ENCODE results near the gene MAT2A.

The MAT2A gene

DNA sequence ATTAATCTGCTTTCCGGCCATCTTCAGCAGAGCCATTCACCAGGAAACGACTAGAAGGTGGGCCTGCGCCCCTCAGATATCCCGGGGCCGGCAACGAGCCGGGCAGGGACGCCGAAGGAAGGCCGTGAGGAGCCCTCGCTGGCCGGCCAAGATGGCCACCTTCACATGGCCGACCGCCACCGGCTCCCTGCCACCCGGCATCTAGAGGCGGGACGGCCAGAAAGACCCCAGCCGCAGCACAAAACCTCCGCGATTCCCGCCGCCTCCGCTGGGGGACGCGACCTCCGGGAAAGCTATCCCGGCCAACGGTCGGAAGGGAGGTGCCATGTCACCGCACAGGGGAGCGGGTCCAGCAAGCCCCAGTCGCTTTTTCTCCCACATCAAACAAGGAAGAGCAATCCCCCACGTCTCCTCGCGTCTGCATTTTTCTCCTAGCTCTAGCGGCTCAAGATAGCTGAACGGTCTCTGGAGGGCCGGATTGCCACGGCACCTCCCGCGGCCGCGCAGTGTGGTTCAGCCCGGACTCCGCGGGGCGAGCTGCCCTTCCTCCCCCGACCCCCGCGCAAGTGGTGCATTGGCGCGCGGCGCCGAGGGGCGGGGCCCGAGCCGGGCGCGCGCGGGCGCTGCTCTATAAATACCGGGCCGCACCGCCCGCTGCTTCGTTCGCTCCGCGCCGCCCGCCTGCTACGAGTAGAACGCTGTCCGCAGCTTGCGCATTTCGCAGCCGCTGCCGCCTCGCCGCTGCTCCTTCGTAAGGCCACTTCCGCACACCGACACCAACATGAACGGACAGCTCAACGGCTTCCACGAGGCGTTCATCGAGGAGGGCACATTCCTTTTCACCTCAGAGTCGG is at the start of gene MAT2A:
Gene MAT2A, plus strand, starts transcription at position 662 of the 854 bp plus-strand sequence. Its CDS starts 120 bp downstream, at position 782.
- DNase-seq (ENCODE audit: low read depth in 3 of 3) = peak; percentile 81 to 90 (median 84)

DNA sequence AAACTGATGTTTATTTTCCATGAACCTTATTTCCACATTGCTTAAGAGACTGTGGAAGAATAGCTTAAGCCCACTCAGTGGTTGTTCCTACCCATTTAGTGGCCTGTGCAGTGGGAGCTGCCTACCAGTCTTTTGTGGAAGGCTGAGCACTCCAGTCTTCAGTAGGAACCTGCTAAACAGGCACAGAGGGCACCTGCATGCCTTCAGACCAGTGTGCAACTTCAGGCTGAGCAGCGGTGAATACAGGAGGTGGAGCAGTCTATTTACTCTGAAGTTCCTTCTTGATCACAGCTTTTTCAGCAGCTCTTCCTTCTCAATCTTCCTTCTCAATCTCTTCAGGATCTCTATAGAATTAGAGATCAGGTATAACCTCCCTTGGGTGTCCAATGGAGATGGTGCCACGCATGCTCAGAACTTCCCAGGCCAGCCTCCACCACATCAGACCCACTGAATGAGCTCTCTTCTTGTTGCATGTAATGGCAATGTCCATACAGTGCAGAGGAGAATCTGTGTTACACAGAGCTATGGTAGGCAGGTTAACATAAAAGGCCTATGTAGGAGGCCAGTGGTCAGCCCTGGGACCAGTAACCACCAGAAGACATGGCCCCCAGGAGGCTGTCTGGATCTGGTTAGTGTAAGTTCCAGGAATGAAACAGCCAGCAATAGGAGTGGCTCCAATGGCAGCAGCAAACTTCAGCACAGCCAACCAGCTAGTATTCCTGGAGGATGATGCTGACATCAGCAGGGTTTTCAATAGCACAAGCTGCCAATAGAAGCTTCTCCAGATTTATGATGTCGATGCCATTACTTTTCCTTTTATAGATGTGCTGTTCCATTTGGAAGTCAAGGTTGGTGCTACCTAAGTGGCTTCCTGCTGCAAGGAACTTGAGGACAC is 47.9 kb upstream of the MAT2A start:
- no peak for DNase-seq (ENCODE audit: low read depth in 3 of 3)

DNA sequence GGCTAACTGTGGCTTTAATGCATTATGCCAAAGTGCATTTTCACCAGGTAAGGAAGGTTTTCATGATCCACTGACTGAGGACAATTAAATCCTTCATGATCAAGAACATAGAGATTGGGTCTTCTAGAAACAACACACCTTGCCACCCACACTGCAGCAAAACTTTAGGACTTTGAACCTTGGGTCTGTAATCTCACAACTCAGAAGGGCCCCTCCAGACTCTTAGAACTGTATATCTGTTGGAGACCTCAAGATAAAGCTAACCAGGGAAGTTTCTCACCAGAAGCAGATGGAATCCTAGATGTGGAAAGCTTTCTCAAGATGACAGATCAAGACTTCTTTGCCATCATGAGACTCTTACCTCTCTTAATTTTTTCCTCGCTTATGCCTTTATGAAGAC is 42.5 kb upstream of the MAT2A start:
- no peak for DNase-seq (ENCODE audit: low read depth in 3 of 3)

DNA sequence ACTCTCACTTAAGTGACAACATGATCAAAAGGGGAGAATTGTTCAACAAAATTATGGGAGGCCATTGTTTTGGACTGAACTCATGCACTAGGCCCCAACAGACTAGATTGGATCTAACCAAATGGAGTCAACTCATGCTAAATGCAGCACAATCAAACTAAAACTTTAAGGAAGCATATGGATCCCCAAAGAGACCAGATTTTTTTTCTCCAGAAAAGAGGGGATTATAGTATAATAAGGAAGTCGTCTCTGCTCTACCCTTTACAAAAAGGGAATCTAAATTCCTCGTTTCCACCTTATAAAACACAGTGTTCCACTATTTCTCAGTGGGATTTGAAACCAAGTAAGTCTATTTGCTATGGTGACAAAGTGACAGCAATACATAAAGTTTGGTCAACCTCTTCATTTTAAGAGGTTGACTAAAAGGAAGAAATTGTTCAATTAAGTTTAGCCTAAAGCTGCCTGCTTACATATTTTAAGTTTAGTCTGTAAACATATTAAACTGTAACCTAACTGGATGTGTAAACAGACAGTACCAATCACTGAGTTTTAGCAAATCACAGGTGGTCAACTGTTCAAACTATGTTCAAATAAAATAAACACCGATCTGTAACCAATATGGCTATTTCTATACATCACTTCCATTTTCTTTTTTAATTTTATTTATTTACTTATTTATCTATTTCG is 40.9 kb upstream of the MAT2A start:
- DNase-seq (ENCODE audit: low read depth in 3 of 3) = no peak

GRCh38 chr2:85501248-85501647 is 37.7 kb upstream of the MAT2A start:
- no peak for DNase-seq (ENCODE audit: low read depth in 3 of 3)

GRCh38 chr2:85502720-85503119 is 36.2 kb upstream of the MAT2A start:
- DNase-seq (ENCODE audit: low read depth in 3 of 3) = no peak

DNA sequence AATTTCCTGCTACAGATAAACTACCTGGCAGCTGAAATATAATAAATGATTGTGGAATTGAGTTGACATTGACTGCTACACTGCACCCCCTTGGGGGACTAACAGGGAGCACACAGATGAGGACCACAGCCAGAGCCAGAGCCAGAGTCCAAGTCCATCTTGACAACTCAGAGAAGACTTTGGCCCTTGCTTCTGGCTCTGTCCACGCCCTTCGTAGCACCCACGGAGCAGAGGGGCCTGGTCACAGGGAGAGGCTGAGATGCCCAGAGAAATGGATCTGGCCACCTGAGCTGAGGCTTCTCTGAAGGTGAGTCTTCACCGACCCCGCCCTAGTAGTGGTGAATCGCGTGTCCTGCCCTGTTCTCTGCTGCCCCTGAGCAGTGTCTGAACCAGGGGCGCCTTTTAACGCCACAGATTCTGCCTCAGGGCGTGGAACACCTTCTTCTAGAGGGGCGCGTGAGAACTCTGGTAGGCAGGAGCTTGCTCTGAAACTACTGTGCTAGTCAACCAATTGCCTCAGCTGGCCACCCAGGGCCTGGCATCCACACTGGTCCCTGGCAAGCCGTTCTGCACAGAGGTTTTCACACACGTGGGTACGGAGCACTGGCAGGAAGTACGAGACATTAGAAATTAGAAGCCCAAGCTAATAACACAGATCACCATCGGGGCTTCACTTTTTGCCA is 35.7 kb upstream of the MAT2A start:
- DNase-seq (ENCODE audit: low read depth in 3 of 3) = no peak

- DNase-seq (ENCODE audit: low read depth in 3 of 3) = no peak
These were observed 34.9 kb upstream of the MAT2A start for GRCh38 chr2:85503851-85504777.

GRCh38 chr2:85504778-85505261 is 34.1 kb upstream of the MAT2A start:
- no peak for DNase-seq (ENCODE audit: low read depth in 3 of 3)

- DNase-seq (ENCODE audit: low read depth in 3 of 3) = no peak
These were observed 33.3 kb upstream of the MAT2A start for GRCh38 chr2:85505551-85506238.

DNA sequence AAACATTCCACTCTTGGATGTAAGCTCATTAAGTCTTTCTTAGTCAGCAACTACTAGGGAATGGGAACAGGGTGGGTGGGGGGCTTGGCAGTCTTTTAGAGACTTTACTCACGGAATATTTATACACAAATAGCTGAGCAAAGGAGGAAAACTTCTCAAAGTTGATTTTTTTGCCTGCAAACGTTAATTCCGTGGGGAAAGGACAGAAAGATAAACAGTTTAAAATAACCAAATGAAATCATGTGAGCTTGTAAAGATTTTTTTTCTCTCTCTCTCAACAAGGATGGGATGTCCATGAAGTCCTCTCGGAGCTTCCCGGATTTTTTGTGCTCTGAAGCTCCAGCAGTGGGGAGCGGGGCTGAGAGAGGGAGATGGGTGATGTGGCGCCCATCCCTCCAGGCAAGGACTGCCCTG is 32.2 kb upstream of the MAT2A start:
- DNase-seq (ENCODE audit: low read depth in 3 of 3) = no peak

- no peak for DNase-seq (ENCODE audit: low read depth in 3 of 3)
These were observed 27.8 kb upstream of the MAT2A start for GRCh38 chr2:85511008-85511811.

GRCh38 chr2:85514323-85514722 is 24.6 kb upstream of the MAT2A start:
- no peak for DNase-seq (ENCODE audit: low read depth in 3 of 3)

GRCh38 chr2:85516653-85517389 is 22.1 kb upstream of the MAT2A start:
- no peak for DNase-seq (ENCODE audit: low read depth in 3 of 3)

DNA sequence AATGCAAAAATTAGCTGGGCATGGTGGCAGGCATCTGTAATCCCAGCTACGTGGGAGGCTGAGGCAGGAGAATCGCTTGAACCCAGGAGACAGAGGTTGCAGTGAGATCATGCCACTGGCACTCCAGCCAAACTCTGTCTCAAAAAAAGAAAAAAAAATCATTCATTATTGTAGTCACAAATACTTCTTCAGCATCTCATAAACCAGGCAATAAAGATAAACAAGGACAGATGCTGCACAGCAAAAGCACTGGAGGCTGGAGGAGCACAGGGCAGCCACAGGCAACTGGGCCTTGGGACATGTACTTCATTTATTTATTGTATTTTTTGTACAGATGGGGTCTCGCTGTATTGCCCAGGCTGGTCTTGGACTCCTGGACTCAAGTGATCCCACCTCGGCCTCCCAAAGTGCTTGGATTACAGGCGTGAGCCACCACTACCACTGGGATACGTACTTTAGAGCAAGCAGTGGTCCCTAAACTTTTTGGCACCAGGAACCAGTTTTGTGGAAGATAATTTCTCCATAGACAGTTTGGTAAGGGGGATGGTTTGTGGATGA is 16.8 kb upstream of the MAT2A start:
- no peak for DNase-seq (ENCODE audit: low read depth in 3 of 3)

DNA sequence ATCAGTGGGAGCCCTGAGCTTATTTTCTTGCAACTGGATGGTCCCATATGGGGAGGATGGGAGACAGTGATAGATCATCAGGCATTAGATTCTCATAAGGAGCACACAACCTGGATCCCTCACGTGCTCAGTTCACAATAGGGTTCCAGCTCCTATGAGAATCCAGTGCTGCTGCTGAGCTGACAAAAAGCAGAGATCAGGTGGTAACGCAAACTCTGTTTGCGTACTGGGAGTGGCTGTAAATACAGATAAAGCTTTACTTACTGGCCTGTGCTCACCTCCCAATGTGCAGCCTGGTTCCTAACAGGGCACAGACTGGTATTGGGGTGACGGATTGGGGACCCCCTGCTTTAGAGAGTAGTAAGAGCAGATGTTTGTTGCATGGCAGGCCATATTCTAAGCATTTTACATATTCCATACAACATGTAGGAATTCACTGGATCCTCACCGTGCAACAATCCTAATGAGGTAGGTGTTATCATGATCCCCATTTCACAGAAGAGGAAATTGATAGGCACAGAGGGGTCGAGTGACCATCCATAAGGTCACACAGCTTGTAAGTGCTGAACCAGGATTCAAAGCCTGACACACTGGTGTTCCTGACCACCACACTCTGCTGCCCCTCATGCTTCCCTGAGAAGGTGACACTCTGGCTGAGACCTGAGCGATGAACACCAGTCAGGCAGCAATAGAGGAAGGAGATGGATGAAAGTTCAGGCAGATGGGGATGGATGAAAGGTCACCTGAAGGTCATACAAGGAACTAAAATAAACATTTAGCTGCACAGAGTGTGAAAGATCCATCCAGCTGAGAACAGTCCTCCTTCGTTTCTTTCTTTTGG is 15.7 kb upstream of the MAT2A start:
- DNase-seq (ENCODE audit: low read depth in 3 of 3) = no peak

DNA sequence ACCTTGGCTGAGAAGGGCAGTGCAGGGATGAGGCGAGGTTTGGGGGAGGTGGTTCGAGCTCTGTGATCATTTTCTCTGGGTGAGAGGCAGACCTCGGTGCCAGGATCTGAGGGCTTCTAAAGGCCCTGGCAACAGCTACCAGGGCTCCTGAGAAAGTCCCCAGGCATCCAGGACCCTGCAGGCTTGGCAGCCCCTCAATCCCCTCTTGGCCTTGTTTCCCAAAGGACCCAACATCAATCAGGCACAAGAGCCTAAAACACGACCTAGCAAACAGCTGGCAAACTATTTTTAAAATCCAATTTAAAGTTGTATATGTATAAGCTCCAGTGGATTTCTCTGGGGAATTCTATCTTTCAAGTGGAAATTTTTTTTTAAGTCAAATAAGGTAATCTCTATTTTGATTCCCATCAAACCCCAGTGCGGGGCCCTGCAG is 15.0 kb upstream of the MAT2A start:
- DNase-seq (ENCODE audit: low read depth in 3 of 3) = no peak
